ENCODE data around the gene AKIRIN2. TPM values are rescaled to one million over a fixed set of nuclear protein-coding genes. Genes with fewer than 3 reads are reported as not detected.

Gene AKIRIN2
- polyA plus RNA-seq, 3 donors, result 102 to 145 (median 118) TPM

GRCh38 chr6:87706187-87706966, 4.3 kb upstream of the AKIRIN2 start:
- H3K27ac Mint-ChIP-seq, result peak overlapping the region in 4 of 7 donors; percentile 24 to 73 (median 48)
- intact Hi-C loops (cut with micrococcal nuclease), result no loop called here
- no peak overlapping the region for H3K4me2 ChIP-seq (replicated peaks; ENCODE audit: extremely low read depth, low read length, poor library complexity, severe bottlenecking)

More at GRCh38 chr6:87706187-87706966, 4.3 kb upstream of the AKIRIN2 start:
- H3K36me3 ChIP-seq (replicated peaks in 1 of 2; ENCODE audit: control insufficient read depth in 1 of 2, insufficient read depth in 2 of 2, low read length in 2 of 2), result no peaks in the 10 kb centered on the region
- H3K9ac ChIP-seq (ENCODE audit: insufficient read depth, low read length, poor library complexity, severe bottlenecking), result no peak overlapping the region
- peak in 1 of 3 donors; percentile 25 for DNase-seq
- H3K36me3 Mint-ChIP-seq, result no peaks in the 10 kb centered on the region
- WGBS (ENCODE audit: insufficient coverage), result 0% methylated on average over 1 of the region's 3 CpGs
- no peaks in the 10 kb centered on the region for H3K27me3 ChIP-seq (ENCODE audit: control insufficient read depth in 2 of 2, insufficient read depth in 2 of 2, low read length in 2 of 2)
- H3K4me3 Mint-ChIP-seq, result no peak overlapping the region
- H3K4me1 ChIP-seq (ENCODE audit: control insufficient read depth in 1 of 2, insufficient read depth in 2 of 2, low read length in 2 of 2), result peaks cover 9 to 11% of the 10 kb centered on the region in 2 donors
- H3K27me3 Mint-ChIP-seq (ENCODE audit: low read depth in 3 of 3), result no peaks in the 10 kb centered on the region
- peaks cover 19% of the 10 kb centered on the region for H3K4me1 Mint-ChIP-seq
- no peaks in the 10 kb centered on the region for H3K9me3 ChIP-seq (replicated peaks in 1 of 2; ENCODE audit: control insufficient read depth in 1 of 2, insufficient read depth in 1 of 2, low read length in 2 of 2)
- no peak overlapping the region for H2AFZ ChIP-seq (ENCODE audit: insufficient read depth, low read depth, low read length, poor library complexity, severe bottlenecking)
- H3K9me3 Mint-ChIP-seq, result no peaks in the 10 kb centered on the region
- TF ChIP-seq CTCF (IDR thresholded peaks at IDR 0.05), result no peak
- peaks cover 5% of the 10 kb centered on the region for H4K20me1 ChIP-seq (ENCODE audit: insufficient read depth, low read length)
- no peak overlapping the region for H3K27ac ChIP-seq (ENCODE audit: low read depth in 1 of 2, low read length in 2 of 2)
- peaks cover 6% of the 10 kb centered on the region for H3K79me2 ChIP-seq (ENCODE audit: insufficient read depth, low read length)
- no peak overlapping the region for H3K4me3 ChIP-seq (replicated peaks in 1 of 3; ENCODE audit: low read depth in 2 of 3, low read length in 3 of 3)

All from CD14-positive monocyte (primary cell).